ENCODE results near the gene MIOS.

The MIOS gene

DNA sequence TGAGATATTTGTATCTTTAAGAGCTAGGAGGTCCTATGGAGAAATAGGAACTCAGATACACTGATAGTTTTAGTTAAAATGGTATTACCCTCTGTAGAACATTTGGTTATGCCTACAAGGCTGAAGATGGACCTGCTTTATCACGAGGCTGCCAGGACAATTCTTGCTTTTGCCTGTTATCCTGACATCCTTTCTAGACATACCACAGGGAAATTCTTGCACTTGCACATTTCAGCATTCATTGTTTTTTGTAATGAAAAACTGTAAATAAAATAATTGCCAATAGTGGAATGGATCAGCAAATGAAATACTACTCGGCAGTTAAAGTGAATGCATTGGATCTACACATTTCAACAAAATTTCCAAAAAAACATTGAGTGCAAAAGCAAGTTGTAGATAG lies 40.7 kb upstream of the MIOS start:
- no peak overlapping the region for H3K4me3 ChIP-seq (ENCODE audit: low read depth, low read length)
- TF ChIP-seq, protein P1, sequence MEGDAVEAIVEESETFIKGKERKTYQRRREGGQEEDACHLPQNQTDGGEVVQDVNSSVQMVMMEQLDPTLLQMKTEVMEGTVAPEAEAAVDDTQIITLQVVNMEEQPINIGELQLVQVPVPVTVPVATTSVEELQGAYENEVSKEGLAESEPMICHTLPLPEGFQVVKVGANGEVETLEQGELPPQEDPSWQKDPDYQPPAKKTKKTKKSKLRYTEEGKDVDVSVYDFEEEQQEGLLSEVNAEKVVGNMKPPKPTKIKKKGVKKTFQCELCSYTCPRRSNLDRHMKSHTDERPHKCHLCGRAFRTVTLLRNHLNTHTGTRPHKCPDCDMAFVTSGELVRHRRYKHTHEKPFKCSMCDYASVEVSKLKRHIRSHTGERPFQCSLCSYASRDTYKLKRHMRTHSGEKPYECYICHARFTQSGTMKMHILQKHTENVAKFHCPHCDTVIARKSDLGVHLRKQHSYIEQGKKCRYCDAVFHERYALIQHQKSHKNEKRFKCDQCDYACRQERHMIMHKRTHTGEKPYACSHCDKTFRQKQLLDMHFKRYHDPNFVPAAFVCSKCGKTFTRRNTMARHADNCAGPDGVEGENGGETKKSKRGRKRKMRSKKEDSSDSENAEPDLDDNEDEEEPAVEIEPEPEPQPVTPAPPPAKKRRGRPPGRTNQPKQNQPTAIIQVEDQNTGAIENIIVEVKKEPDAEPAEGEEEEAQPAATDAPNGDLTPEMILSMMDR (IDR thresholded peaks at IDR 0.05; ENCODE audit: low read depth, low read length) = no peak

DNA sequence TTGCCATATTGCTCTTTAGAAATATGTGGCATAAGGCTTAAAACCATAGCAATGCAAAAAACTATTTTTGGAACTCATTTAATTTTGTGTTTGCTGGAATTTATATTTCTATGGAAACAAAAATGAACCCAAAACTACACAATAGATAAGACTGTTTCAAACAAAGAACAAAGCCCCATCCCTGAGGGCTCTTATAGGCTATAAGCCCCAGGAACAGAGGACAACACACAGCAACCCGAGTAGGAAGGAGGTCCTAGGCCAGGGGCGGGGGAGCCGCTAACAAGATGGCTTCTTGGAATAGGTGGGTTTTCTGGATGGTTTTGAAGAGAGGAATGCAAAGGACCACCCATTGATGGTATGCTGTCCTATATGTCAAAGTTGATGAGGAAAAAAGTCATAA lies 39.6 kb upstream of the MIOS start:
- TF ChIP-seq, protein P1 (IDR thresholded peaks at IDR 0.05; ENCODE audit: low read depth, low read length) = no peak
- H3K4me3 ChIP-seq (ENCODE audit: low read depth, low read length) = no peak overlapping the region

DNA sequence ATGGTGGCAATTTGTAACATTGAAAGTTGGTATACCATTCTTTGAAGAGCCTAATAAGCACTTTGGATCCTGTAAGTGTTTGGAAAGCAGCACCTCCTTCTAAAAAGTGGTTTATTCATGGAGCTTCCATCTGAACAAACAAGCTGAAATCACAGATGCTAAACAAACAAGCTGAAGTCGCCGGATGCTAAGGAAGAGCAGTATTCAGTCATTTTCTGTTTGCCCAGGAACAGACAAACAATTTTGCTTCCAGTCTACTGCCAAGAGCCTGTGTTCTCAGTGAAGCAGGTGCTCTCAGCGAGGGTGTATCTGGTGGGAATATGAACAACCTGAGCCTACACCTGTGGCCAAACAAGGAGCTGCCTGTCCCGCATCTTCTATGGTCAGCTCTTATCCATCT lies 37.4 kb upstream of the MIOS start:
- TF ChIP-seq, protein P1 (IDR thresholded peaks at IDR 0.05; ENCODE audit: low read depth, low read length) = no peak
- no peak overlapping the region for H3K4me3 ChIP-seq (ENCODE audit: low read depth, low read length)

DNA sequence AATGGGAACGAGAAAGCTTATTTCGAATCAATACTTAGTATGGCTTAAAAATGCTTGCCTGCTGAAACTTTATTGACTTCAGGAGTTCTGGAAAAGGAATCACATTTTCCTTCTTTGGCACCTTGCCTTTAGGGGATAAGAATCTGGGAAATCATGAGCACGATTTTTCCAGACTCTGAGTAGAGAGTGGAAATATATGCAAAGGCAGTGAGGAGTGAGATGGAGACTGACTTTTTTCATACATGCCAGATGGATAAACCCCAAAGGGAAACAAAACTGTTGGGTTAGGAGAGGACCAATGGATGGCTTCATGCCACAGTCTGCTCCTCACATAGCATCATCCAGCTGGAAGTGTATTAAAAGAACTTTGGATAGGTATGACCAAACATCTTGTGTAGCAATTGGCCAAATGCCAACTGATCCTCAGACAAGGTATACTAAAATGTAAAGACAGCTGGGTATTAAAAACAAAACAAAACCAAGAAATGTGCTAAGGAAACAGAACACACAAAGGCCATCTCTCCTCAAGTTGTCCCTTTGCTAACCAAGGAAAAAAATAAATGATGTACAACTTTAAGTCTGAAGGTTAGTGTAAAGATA lies 32.8 kb upstream of the MIOS start:
- TF ChIP-seq, protein P1 (IDR thresholded peaks at IDR 0.05; ENCODE audit: low read depth, low read length) = no peak

DNA sequence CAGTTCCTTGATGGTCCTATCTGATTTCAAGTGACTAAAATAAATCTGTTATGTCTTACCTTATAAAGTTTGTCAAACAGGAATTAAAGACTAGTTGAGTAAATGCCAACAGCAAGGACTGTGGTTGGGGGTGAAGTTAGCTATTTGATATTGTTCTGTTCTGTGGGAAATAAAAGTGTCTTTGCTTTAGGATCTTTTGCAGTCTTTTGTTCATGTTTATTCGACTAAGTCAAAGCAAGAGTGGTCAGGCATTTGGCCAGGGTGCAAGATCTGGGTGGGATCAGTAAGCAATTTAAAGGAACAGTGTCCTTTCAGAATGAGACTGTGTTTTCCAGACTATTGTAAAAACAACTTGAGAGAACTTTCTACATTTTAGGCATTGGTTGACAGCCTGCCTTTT lies 31.0 kb upstream of the MIOS start, which contains the start of gene COL28A1:
Gene COL28A1 (minus strand): TSS at position 183 of the 400 bp plus-strand sequence. CDS start 2,998 bp downstream, outside the sequence.
- no peak within 1 kb of the TSS for H3K4me3 ChIP-seq (ENCODE audit: low read depth, low read length)

More for the DNA sequence above, 32.8 kb upstream of the MIOS start:
- H3K4me3 ChIP-seq (ENCODE audit: low read depth, low read length) = no peak overlapping the region

DNA sequence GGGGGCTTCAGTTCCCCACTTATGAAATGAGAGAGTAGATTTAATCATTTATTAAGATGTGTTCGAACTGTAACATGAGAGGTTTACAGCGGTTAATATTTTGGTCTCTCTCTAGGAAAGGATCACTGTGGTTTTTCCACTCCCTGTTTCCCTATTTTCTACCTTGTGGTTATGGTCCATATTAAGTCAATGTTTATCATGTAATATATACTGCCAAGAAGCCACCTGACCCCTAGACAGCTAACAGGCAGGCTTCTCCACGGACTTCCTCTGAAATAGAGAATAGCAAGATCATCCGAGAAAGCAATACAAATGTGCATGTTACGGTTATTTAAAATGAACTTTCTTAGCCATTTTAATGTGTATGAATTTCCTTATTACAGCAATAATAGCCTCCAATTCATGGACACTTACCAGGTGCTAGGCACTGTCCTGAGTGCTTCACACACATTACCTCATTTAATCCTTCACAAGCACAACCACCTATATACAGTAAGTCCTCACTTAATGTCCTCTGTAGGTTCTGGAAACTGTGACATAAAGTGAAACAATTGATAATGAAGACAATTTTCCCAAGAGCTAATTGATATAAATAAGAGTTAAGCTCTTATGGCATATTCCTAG lies 30.2 kb upstream of the MIOS start:
- TF ChIP-seq, protein P1 (IDR thresholded peaks at IDR 0.05; ENCODE audit: low read depth, low read length) = no peak

More for the DNA sequence above, 31.0 kb upstream of the MIOS start, which contains the start of gene COL28A1:
- TF ChIP-seq, protein P1 (IDR thresholded peaks at IDR 0.05; ENCODE audit: low read depth, low read length) = no peak

DNA sequence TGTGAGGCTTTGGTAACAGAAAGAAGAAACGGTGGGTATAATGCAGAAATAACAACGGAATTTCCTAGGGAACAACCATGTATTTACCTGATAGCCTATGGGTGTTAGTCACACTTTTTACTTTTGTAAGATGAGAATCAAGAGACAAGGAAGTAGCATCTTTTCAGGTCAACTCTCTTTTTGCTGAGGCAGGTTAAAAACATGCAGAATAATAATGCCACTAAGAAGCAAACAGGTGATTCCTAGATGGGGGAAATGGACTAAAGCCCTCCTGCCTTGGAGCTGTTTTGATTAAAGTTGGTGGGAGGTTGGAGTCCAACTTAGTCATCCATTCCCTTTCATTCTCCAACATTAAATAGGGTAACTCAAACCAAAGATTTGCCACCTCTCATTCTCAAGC lies 29.0 kb upstream of the MIOS start:
- TF ChIP-seq, protein P1 (IDR thresholded peaks at IDR 0.05; ENCODE audit: low read depth, low read length) = no peak
- no peak overlapping the region for H3K4me3 ChIP-seq (ENCODE audit: low read depth, low read length)

More for the DNA sequence above, 30.2 kb upstream of the MIOS start:
- no peak overlapping the region for H3K4me3 ChIP-seq (ENCODE audit: low read depth, low read length)

Measured in WI38 (cell line).